CD4-positive, CD25-positive, alpha-beta regulatory T cell (primary cell): ENCODE data around the gene COL3A1. TPM values are rescaled to one million over a fixed set of nuclear protein-coding genes. Genes with fewer than 3 reads are reported as not detected.

Experiments
- ATAC-seq, 2 donors: fragments of 150-1000 bp; cut with Tn5 transposase; one replicate each; pipeline ENCODE4 v1.10.0; 2021; ENCODE audit warnings: low read depth in 2 of 2, moderate number of reproducible peaks in 2 of 2, moderate library complexity in 1 of 2
- DNase-seq, 3 donors: peaks; one replicate each; pipeline versions ENCODE4 v3.0.0 to v3.0.0-alpha.2; 2012 to 2022; ENCODE audit warnings: mixed read lengths in 1 of 3
- H3K27ac ChIP-seq: one replicate; pipeline ENCODE4 v1.7.0; 2013; ENCODE audit warnings: mild to moderate bottlenecking, low read length; ENCODE audit not compliant: insufficient read depth, poor library complexity, severe bottlenecking
- H3K27me3 ChIP-seq: one replicate; pipeline ENCODE4 v1.7.0; 2013; ENCODE audit warnings: low read length; ENCODE audit not compliant: control insufficient read depth, insufficient read depth
- H3K36me3 ChIP-seq: one replicate; pipeline ENCODE4 v1.7.0; 2013; ENCODE audit warnings: mild to moderate bottlenecking, low read length, moderate library complexity; ENCODE audit not compliant: control insufficient read depth, insufficient read depth
- H3K4me1 ChIP-seq: 2 replicates; pipeline ENCODE4 v1.7.0; 2013; ENCODE audit warnings: mild to moderate bottlenecking, low read length; ENCODE audit not compliant: insufficient read depth, control insufficient read depth, poor library complexity, severe bottlenecking
- H3K4me3 ChIP-seq: one replicate; pipeline ENCODE4 v1.7.0; 2013; ENCODE audit warnings: low read depth, mild to moderate bottlenecking, low read length, moderate library complexity
- H3K9me3 ChIP-seq, 2 experiments: 1 replicate in 1 of 2; 2 replicates in 1 of 2; pipeline ENCODE4 v1.7.0; 2013; ENCODE audit warnings: low read length in 2 of 2, mild to moderate bottlenecking in 1 of 2, moderate library complexity in 1 of 2; ENCODE audit not compliant: control insufficient read depth in 2 of 2
- H3K27ac Mint-ChIP-seq, 3 donors: one replicate each; pipeline ENCODE4 v1.8.0; 2020 to 2022; ENCODE audit warnings: mild to moderate bottlenecking in 3 of 3, mixed read lengths in 3 of 3, moderate library complexity in 2 of 3
- H3K27me3 Mint-ChIP-seq: one replicate; pipeline ENCODE4 v1.8.0; 2022; ENCODE audit warnings: mild to moderate bottlenecking, mixed read lengths
- H3K36me3 Mint-ChIP-seq: one replicate; pipeline ENCODE4 v1.8.0; 2020; ENCODE audit warnings: mixed read lengths
- H3K4me1 Mint-ChIP-seq, 4 donors: one replicate each; pipeline ENCODE4 v1.8.0; 2020 to 2022; ENCODE audit warnings: mixed read lengths in 4 of 4, mild to moderate bottlenecking in 1 of 4
- H3K4me3 Mint-ChIP-seq, 4 donors: one replicate each; pipeline ENCODE4 v1.8.0; 2020 to 2022; ENCODE audit warnings: mild to moderate bottlenecking in 4 of 4, mixed read lengths in 4 of 4, moderate library complexity in 3 of 4
- H3K9me3 Mint-ChIP-seq, 7 donors: one replicate each; pipeline ENCODE4 v1.8.0; 2020 to 2022; ENCODE audit warnings: mixed read lengths in 7 of 7, mild to moderate bottlenecking in 3 of 7, moderate library complexity in 2 of 7
- polyA plus RNA-seq, 4 donors: library from polyadenylated mRNA; unstranded; fragments of 300-500 nt; fragmentation: Illumina TruSeq; gene quantifications; one replicate each; pipeline ENCODE4 v1.2.3, GENCODE V29; 2021
- total RNA-seq: library from RNA; stranded (reverse); gene quantifications from one replicate; pipeline ENCODE4 v1.2.3, GENCODE V29; 2022

COL3A1 gene
- total and polyA plus RNA-seq, 5 donors from 2014 or later = not detected

GRCh38 chr2:189049709-189050164 lies 75.6 kb downstream of the COL3A1 start:
- ATAC-seq (no peak), DNase-seq (no peak)
- Mint-ChIP-seq H3K36me3 (no peaks in the 10 kb centered on the region), H3K4me1 (no peaks in the 10 kb centered on the region), H3K4me3 (no peak overlapping the region), H3K27me3 (no peaks in the 10 kb centered on the region), H3K27ac (no peak overlapping the region), H3K9me3 (peaks cover 0 to 2% (median 0%) of the 10 kb centered on the region in 7 donors)
- Histone ChIP-seq H3K27ac (no peak overlapping the region), H3K27me3 (no peaks in the 10 kb centered on the region), H3K4me3 (no peak overlapping the region), H3K36me3 (no peaks in the 10 kb centered on the region), H3K9me3 (no peaks in the 10 kb centered on the region), H3K4me1 (no peaks in the 10 kb centered on the region)

DNA sequence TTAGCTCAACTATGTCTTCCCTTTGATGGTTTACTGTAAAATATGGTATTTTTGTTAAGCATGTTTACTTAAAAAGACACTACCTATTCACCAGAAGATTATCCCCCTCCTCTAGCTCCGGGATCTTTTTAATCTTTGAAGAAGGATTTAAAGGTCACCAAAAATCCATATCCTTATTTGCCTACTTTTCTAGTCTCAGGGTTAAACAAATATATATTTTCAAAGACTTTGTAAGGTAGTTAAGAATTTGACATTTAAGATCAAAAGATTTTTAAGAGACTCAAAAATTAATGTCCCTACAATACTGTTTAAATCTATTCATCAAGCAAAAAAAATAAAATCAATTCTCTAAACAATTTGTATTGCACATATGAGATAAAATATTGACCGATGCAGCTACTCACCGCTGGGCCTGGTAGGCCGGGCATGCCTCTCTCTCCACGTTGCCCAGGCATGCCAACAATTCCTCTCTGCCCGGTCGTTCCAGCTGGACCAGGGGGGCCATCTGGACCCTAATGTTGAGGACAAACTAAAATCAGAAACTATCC lies 76.1 kb downstream of the COL3A1 start:
- no peaks in the 10 kb centered on the region for H3K27me3 Mint-ChIP-seq
- no peaks in the 10 kb centered on the region for H3K36me3 Mint-ChIP-seq
- H3K4me1 Mint-ChIP-seq = no peaks in the 10 kb centered on the region
- ATAC-seq (no peak), DNase-seq (no peak)
- no peak overlapping the region for H3K4me3 Mint-ChIP-seq
- Histone ChIP-seq H3K4me3 (no peak overlapping the region), H3K27me3 (no peaks in the 10 kb centered on the region), H3K27ac (no peak overlapping the region), H3K36me3 (no peaks in the 10 kb centered on the region), H3K4me1 (no peaks in the 10 kb centered on the region), H3K9me3 (no peaks in the 10 kb centered on the region)
- peaks cover 0 to 2% (median 0%) of the 10 kb centered on the region in 7 donors for H3K9me3 Mint-ChIP-seq
- H3K27ac Mint-ChIP-seq = no peak overlapping the region

DNA sequence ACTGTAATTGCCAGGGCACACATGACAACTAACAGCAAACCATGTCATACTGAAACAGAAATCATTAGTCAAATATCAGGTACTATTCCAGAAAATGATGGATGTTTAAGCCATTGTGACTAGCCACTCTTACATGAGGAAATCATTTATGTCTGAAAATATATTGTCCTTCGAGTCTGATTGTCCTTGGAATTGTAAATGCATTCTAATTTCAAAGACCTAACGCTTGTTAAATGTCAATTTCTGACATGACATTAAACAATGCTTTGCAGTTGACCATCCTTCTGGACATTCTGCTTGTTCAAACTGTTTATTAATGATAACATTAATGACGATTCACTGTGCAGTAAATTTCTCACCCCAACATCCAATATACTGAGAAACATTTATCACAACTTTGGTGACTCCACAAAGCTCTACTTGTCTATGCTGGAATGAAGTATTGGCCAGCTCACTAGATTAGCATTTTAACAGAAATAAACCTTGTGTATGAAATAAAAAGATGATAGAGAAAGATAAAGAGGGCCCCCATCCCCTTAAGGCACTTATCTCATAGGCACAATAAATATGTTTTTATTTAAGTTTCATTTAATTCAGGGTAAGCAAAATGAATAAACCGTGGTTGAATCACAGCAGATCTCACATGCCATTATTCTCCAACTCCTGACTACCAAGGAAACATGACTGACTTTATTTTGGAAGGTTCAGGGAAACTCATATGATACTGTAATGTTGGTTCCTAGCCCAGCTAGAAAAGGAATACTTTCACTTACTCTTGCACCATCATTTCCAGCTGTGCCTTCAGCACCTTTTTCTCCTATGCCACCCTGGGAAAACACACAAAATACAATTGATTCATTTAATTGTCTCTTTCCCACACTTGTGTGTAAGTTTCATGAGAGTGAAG lies 82.3 kb downstream of the COL3A1 start:
- Mint-ChIP-seq H3K27ac (no peak overlapping the region), H3K27me3 (no peaks in the 10 kb centered on the region)
- ATAC-seq = no peak

DNA sequence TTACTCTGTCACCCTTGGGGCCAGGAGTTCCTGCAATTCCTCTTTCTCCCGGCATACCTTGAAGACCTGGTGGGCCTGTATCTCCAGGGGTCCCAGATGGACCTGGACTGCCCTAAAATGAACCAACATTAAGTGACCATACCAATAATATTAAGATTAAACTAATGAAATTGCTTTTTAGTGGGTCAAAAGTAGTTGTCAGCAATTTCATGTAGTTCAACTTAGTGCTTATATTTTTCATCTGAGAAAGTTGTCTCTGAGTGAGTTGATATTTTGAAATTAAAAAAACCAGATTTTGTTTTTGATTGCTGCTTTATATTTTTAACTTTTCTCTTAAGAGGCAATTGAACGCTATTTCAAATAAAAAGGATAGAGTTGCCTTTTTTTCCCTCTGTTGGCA lies 83.1 kb downstream of the COL3A1 start:
- Histone ChIP-seq H3K27me3 (no peaks in the 10 kb centered on the region), H3K9me3 (no peaks in the 10 kb centered on the region), H3K4me3 (no peak overlapping the region), H3K4me1 (no peaks in the 10 kb centered on the region), H3K36me3 (no peaks in the 10 kb centered on the region), H3K27ac (no peak overlapping the region)
- Mint-ChIP-seq H3K4me1 (no peaks in the 10 kb centered on the region), H3K27ac (no peak overlapping the region), H3K36me3 (no peaks in the 10 kb centered on the region), H3K9me3 (no peaks in the 10 kb centered on the region), H3K4me3 (no peak overlapping the region), H3K27me3 (no peaks in the 10 kb centered on the region)
- DNase-seq (no peak), ATAC-seq (no peak)

More for the DNA sequence above, 82.3 kb downstream of the COL3A1 start:
- Histone ChIP-seq H3K36me3 (no peaks in the 10 kb centered on the region), H3K27me3 (no peaks in the 10 kb centered on the region), H3K4me3 (no peak overlapping the region), H3K9me3 (no peaks in the 10 kb centered on the region), H3K27ac (no peak overlapping the region), H3K4me1 (no peaks in the 10 kb centered on the region)
- no peaks in the 10 kb centered on the region for H3K36me3 Mint-ChIP-seq
- no peak overlapping the region for H3K4me3 Mint-ChIP-seq
- H3K9me3 Mint-ChIP-seq = no peaks in the 10 kb centered on the region
- H3K4me1 Mint-ChIP-seq = no peaks in the 10 kb centered on the region
- DNase-seq = no peak

- no peak for ATAC-seq
- H3K27ac ChIP-seq = no peak overlapping the region
- no peak for DNase-seq
- Mint-ChIP-seq H3K4me1 (no peaks in the 10 kb centered on the region), H3K4me3 (no peak overlapping the region), H3K27me3 (no peaks in the 10 kb centered on the region), H3K36me3 (no peaks in the 10 kb centered on the region), H3K27ac (no peak overlapping the region), H3K9me3 (no peaks in the 10 kb centered on the region)
- H3K27me3 ChIP-seq = no peaks in the 10 kb centered on the region
- H3K36me3 ChIP-seq = no peaks in the 10 kb centered on the region
- H3K4me3 ChIP-seq = no peak overlapping the region
- no peaks in the 10 kb centered on the region for H3K9me3 ChIP-seq
- no peaks in the 10 kb centered on the region for H3K4me1 ChIP-seq
Observed at GRCh38 chr2:189060096-189060642, 86.0 kb downstream of the COL3A1 start.

Other genes starting within 250 kb of the COL3A1 start
- gene COL5A2, start 205.4 kb downstream of the COL3A1 start, total RNA-seq = 0.22 TPM
- gene COL5A2, start 205.4 kb downstream of the COL3A1 start, polyA plus RNA-seq = under 1 TPM in 2 of 4 donors, not detected in 2; 0.15 to 0.25 TPM